GM12892 (cell line): Measurements from ENCODE around the gene TSSK3.

Experiments
- POLR2A ChIP-seq: IDR thresholded peaks from 2 replicates; pipeline ENCODE4 v1.6.1; 2011; ENCODE audit warnings: low read depth, low read length, control low read depth
- POLR2AphosphoS5 ChIP-seq: IDR thresholded peaks from 2 replicates; pipeline ENCODE4 v1.6.1; 2011; ENCODE audit warnings: low read depth, low read length, control low read depth
- TAF1 ChIP-seq: IDR thresholded peaks from 2 replicates; pipeline ENCODE4 v1.6.1; 2011; ENCODE audit warnings: low read depth, mild to moderate bottlenecking, control low read depth, low read length, borderline replicate concordance

GRCh38 chr1:32339363-32339978, 22.9 kb upstream of the TSSK3 start:
- no peak for TF ChIP-seq POLR2A
- TF ChIP-seq TAF1 = no peak
- no peak for TF ChIP-seq POLR2AphosphoS5
